HepG2 (cell line): ENCODE measurements around the gene PAIP2. TPM values are rescaled to one million over a fixed set of nuclear protein-coding genes. Genes with fewer than 3 reads are reported as not detected.

Source experiments
- BRD4 ChIP-seq: sonication (generic); formaldehyde crosslinking; IDR thresholded peaks from 2 replicates; pipeline ENCODE4 v1.4.0; 2020; ENCODE audit warnings: missing genetic modification reagents
- EEA1 ChIP-seq: sonication (generic); formaldehyde crosslinking; IDR thresholded peaks from 2 replicates; pipeline ENCODE4 v1.5.1; 2020; ENCODE audit warnings: mild to moderate bottlenecking, missing genetic modification reagents, borderline replicate concordance
- FOXA1 ChIP-seq, 2 experiments: fragments of 450-650 bp in 1 of 2; sonication (generic) in 1 of 2; formaldehyde crosslinking in 1 of 2; IDR thresholded peaks; 2 replicates each; pipeline versions ENCODE4 v1.4.0 to v1.6.1; 2016 to 2020; ENCODE audit warnings: missing genetic modification reagents in 1 of 2
- ISX ChIP-seq: sonication (generic); formaldehyde crosslinking; conservative IDR thresholded peaks from 2 replicates; pipeline ENCODE4 v1.5.0; 2020; ENCODE audit warnings: missing genetic modification reagents
- KDM5B ChIP-seq: sonication (generic); formaldehyde crosslinking; IDR thresholded peaks from 2 replicates; pipeline ENCODE4 v1.4.0; 2020; ENCODE audit warnings: missing genetic modification reagents, mild to moderate bottlenecking, borderline replicate concordance
- NFAT5 ChIP-seq: sonication (generic); formaldehyde crosslinking; IDR thresholded peaks from 2 replicates; pipeline ENCODE4 v1.4.0; 2020; ENCODE audit warnings: missing genetic modification reagents
- NR2F2 ChIP-seq: IDR thresholded peaks from 2 replicates; pipeline ENCODE4 v1.6.1; 2012; ENCODE audit warnings: low read depth, inconsistent platforms, borderline replicate concordance
- NRL ChIP-seq: sonication (generic); formaldehyde crosslinking; IDR thresholded peaks from 2 replicates; pipeline ENCODE4 v1.5.0; 2020; ENCODE audit warnings: missing genetic modification reagents, mild to moderate bottlenecking, moderate library complexity, borderline replicate concordance
- RBFOX2 ChIP-seq: fragments of 200-400 bp; formaldehyde crosslinking; IDR thresholded peaks from 2 replicates; pipeline ENCODE4 v1.6.1; 2017; ENCODE audit warnings: low read depth, mild to moderate bottlenecking, low read length
- TBX2 ChIP-seq: sonication (generic); formaldehyde crosslinking; IDR thresholded peaks from 2 replicates; pipeline ENCODE4 v1.5.0; 2020; ENCODE audit warnings: missing genetic modification reagents, mild to moderate bottlenecking, borderline replicate concordance
- ZNF276 ChIP-seq: sonication (generic); formaldehyde crosslinking; IDR thresholded peaks from 2 replicates; pipeline ENCODE4 v1.4.0; 2020; ENCODE audit warnings: mild to moderate bottlenecking, low read depth, missing genetic modification reagents
- ZNF646 ChIP-seq: sonication (generic); formaldehyde crosslinking; IDR thresholded peaks from 2 replicates; pipeline ENCODE4 v1.9.0; 2021; ENCODE audit warnings: mild to moderate bottlenecking, missing genetic modification reagents
- polyA plus RNA-seq, 8 experiments: library from polyadenylated mRNA; depleted of rRNA in 3 of 8; stranded (reverse) in 7 of 8; unstranded in 1 of 8; fragments of >200 nt; fragmentation: Illumina TruSeq in 4 of 8; extraction: Trizol in 4 of 8; gene quantifications; 2 replicates each; pipeline versions ENCODE4 v1.2.1 to v1.2.3, GENCODE V29; 2011 to 2016; ENCODE audit warnings: low read depth in 4 of 8, missing spikeins in 1 of 8, mixed read lengths in 1 of 8; ENCODE audit not compliant: insufficient read depth in 1 of 8
- total RNA-seq, 5 experiments: library from RNA; depleted of rRNA; stranded (reverse); fragments of >200 nt; fragmentation: Illumina TruSeq; extraction: Trizol; gene quantifications; 2 replicates each; pipeline ENCODE4 v1.2.3, GENCODE V29; 2016; ENCODE audit warnings: low read depth in 1 of 5

Gene PAIP2
- total and polyA plus RNA-seq, 2 of the 13 experiments (the other 11 are each of a cell fraction or from before 2014, with no cell fraction given): 61.5 to 76.3 TPM

- TF ChIP-seq NFAT5 (CRISPR knock-in tag): no peak
- 0 out of 2 replicates have a peak, but pooled peaks have one; percentile 4 for TF ChIP-seq TBX2 (CRISPR knock-in tag)
- peak; percentile 70 for TF ChIP-seq RBFOX2
- no peak for TF ChIP-seq ZNF276
- no peak for TF ChIP-seq EEA1 (CRISPR knock-in tag)
- TF ChIP-seq FOXA1 (IDR thresholded peaks at IDR 0.05): no peak
- TF ChIP-seq FOXA1 (CRISPR knock-in tag; IDR thresholded peaks at IDR 0.05): no peak
- no peak for TF ChIP-seq NRL
- peak; percentile 41; the same call in 1 of the 2 replicates for TF ChIP-seq KDM5B
- no peak for TF ChIP-seq NR2F2
- TF ChIP-seq ISX: no peak
- TF ChIP-seq ZNF646 (CRISPR knock-in tag): no peak
- TF ChIP-seq BRD4 (CRISPR knock-in tag): no peak; the same call in 1 of the 2 replicates
- TF ChIP-seq, all 625 proteins: peak for 162
These were observed 62.3 kb downstream of the PAIP2 start, which contains the start of gene SPATA24 (continued) for GRCh38 chr5:139403787-139404483.
